Measurements from ENCODE around the gene GCKR.

DNA sequence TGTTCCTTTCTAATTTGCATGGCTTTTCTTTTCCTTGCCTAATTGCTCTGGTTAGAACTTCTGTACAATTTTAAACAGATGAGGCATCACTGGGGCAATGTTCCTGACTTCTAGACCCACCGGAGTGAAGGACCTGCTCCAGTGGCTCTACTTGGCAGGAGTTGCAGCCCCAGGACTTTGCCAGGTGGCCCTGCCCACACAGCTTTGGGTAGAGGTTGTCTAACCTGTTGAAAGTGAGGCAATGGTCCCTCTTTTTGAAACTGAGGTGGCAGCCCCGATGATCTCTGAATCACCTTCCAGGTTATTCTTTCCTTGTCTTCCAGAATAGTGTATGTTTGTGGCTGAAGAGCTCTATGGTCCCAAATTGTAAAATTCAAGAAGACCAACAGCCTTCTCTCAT is 56.3 kb downstream of the GCKR start:
- TF ChIP-seq POLR2AphosphoS5 (IDR thresholded peaks at IDR 0.05) (no peak), EP300 (IDR thresholded peaks at IDR 0.05) (no peak), POLR2A (IDR thresholded peaks at IDR 0.05) (no peak)
- TF ChIP-seq, protein P1, sequence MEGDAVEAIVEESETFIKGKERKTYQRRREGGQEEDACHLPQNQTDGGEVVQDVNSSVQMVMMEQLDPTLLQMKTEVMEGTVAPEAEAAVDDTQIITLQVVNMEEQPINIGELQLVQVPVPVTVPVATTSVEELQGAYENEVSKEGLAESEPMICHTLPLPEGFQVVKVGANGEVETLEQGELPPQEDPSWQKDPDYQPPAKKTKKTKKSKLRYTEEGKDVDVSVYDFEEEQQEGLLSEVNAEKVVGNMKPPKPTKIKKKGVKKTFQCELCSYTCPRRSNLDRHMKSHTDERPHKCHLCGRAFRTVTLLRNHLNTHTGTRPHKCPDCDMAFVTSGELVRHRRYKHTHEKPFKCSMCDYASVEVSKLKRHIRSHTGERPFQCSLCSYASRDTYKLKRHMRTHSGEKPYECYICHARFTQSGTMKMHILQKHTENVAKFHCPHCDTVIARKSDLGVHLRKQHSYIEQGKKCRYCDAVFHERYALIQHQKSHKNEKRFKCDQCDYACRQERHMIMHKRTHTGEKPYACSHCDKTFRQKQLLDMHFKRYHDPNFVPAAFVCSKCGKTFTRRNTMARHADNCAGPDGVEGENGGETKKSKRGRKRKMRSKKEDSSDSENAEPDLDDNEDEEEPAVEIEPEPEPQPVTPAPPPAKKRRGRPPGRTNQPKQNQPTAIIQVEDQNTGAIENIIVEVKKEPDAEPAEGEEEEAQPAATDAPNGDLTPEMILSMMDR (IDR thresholded peaks at IDR 0.05) = no peak

Measured in suprapubic skin (tissue), 4 donors.